Epidermal melanocyte (primary cell): ENCODE results near the gene RPS25.
"Not testable (repeated sequence)": the region's sequence is repeated elsewhere in the genome, so short reads cannot be mapped to it uniquely, and the experiment has no call there.

Experiments
- DNase-seq: peaks from one replicate; pipeline ENCODE4 v3.0.0; 2011; ENCODE audit warnings: low spot score; ENCODE audit not compliant: insufficient read length

Gene RPS25

DNA sequence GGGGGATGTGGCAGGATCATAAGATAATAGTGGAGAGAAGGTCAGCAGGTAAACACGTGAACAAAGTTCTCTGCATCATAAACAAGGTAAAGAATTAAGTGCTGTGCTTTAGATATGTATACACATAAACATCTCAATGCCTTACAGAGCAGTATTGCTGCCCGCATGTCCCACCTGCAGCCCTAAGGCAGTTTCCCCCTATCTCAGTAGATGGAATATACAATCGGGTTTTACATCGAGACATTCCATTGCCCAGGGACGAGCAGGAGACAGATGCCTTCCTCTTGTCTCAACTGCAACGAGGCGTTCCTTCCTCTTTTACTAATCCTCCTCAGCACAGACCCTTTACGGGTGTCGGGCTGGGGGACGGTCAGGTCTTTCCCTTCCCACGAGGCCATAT, 21.3 kb upstream of the RPS25 start:
- DNase-seq: not testable (repeated sequence)

DNA sequence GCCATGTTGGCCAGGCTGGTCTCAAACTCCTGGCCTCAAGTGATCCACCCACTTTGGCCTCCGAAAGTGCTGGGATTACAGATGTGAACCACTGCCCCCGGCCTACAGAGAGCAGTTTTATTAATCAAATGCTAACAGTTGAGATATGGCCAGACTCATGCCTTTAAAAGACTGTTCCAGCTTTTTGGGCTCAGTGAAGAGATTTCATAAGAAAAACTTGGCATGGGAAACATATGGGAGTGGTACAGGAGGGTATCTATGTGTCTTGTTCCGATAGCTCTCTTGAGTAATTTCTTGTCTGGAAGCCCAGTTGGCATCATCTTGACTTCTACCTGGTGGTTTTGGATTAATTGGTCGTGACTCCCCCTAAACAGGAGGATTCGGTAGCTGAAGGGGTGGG, 20.7 kb upstream of the RPS25 start:
- DNase-seq: no peak

- no peak for DNase-seq
Measured at GRCh38 chr11:119034813-119035212, 16.7 kb upstream of the RPS25 start.

DNA sequence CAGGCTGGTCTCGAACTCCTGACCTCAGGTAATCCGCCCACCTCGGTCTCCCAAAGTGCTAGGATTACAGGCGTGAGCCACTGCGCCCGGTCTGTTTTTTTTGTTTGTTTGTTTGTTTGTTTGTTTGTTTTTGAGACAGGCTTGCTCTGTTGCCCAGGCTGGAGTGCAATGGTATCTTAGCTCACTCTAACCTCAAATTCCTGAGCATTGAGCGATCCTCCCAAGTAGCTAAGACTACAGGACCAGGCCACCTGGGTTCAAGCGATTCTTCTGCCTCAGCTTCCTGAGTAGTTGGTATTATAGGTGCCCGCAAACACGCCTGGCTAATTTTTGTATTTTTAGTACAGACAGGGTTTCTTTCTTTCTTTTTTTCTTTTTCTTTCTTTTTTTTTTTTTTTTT, 15.3 kb upstream of the RPS25 start:
- not testable (repeated sequence) for DNase-seq

GRCh38 chr11:119031912-119032280, 13.8 kb upstream of the RPS25 start:
- no peak for DNase-seq

DNA sequence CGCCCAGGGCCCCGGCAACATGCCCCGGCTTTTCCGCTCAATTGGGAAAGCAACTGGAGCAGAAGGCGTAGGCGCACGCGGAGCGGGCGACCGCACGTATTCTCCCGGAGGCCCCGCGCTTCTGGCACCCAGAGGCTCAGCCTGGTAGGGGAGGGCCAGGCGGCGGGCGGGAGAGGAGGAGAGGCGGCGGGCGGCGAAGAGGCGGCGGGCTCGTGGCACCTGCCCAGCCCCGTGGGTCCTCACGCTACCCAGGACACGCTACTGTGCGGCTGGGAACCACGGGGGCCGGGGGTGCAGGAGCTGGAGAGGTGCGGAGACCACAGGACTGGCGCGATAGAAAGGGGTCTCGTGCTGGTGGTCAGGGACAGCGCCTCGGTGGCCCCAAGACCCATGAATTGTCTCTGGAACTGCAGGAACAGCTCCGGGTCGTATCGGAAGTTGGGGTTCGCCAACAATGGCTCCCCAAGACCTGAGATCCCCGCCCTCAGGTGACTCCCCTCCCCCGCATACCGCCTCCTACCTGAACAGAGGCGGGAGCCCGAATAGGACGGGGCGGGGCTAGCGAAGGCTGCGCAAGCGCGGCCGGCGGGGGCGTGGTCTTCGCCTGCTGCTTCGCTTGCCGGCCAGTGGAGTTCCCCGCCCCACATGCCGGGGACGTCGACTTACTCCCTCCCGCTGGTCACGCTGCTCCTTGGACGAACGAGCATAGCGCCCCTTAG, 12.3 kb upstream of the RPS25 start, which contains the start of gene SLC37A4:
Gene SLC37A4, minus strand, starts transcription at position 549 of the 719 bp plus-strand sequence.
- peak; percentile 92 for DNase-seq

- no peak for DNase-seq
Measured at GRCh38 chr11:119030029-119030328, 11.8 kb upstream of the RPS25 start.

DNA sequence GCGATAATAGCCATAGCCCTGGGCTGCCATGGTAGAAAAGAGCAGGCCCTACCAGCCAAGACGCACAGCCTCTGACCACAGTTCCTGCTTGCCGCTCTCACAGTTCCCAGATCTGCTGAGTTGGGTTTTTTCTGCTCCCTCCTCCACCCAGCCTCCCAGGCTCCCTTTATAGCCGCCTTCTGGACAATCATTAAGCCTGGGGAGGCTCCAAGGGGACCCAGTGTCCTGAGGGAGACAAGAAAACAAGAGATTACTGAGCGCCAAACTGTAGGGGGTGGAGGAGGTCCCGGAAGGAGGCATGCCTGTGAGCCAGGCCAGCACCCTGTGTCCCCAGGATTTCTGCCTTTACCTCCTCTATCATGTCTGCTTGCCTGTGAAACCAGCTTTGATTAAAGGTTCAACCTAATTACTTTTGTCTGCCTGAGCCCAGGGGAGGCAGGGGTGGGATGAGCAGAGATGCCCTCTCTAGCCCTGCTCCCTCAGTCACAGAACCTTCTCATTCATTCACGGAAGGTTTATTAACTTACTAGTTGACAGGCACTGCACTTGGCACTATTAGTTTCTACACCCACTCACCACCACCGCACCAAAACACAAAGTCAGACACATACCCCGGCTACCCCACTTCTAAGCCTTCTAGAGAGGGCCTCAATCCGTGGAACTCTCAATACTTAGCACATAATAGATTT, 11.3 kb upstream of the RPS25 start:
- no peak for DNase-seq

DNA sequence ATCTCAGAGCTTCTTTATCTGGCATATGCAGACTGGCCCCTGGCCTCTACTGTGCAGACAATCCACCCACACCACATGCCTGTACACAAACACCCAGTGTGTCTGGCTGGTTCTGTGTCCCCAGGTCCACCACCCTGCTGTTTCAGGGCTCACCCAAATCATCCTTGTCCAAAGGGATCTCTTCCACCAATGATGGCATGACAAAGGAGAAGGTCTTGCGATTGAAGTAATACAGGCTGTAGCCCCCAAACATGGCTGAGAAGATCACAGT, 10.9 kb upstream of the RPS25 start:
- no peak for DNase-seq

DNA sequence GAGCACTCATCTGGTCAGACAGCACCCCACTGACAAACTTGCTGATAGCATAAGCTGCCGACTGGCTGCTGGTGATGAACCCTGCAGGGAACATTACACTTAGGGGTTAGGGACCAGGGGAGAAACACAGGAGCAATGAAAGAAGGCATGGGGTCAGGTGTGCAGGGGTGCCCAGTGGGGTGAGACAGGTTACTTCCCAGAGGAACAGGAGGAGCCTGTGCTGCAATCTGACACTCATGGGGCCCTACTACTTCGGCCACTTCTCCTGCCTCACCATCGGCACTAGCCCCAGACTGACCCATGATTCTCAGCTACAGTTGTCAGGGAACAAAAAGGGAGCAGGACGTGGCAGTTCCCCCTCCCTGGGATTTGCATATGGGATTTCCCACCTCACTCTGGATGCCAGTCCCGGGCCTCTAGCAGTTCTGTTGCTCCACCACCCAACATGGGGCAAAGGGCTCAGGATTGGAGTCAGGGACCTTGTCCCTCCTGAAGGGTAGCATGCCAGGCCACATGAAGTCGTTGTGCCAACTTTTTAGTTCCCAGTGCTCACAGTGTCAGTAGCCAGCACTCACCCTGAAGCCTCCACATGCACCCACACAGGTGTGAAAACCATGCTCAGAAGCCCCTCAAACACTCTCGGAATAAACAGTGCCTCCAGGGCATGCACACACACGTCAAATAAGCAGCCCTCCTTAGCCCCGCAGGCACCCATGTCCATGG, 10.4 kb upstream of the RPS25 start:
- DNase-seq: no peak

DNA sequence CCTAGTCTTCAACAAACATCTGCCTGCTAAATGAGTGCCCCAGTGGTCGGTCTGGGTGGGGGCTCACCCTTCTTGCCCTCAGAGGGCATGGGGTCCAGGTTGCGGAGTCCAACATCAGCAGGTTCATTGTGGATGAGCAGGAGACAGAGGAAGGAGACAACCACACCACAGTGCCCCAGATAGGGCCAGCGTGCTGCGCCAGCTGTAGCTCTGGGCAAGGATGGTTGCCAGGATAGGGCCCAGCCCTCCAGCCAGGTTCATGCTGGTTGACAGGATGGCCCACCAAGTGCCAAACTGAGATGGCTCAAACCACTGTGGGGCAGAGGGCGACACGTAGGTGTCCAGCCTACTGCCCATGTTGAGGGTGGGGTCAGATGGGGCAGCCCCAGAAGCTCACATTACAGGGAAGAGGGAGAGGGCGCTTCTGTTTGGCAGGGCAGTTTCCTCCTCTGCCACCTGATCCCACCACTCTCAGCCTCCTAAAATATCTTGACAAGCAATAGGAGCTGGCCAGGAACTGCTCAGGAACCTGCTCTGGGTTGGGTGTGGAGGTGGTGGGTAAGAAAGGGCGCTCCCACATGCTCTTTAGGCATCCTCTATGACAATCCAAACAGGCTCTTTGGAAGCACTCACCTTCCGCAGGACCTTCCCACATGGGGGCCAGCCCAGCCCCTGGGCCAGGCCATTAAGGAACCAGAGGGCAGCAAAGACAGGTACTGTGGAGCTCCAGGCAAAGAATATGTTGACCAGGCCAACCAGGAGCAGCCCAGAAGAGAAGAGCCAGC, 9.6 kb upstream of the RPS25 start:
- no peak for DNase-seq

GRCh38 chr11:119026970-119027369, 8.8 kb upstream of the RPS25 start:
- no peak for DNase-seq

GRCh38 chr11:119025978-119026766, 8.0 kb upstream of the RPS25 start:
- no peak for DNase-seq

- DNase-seq: no peak
Measured at GRCh38 chr11:119025541-119025940, 7.4 kb upstream of the RPS25 start.

- no peak for DNase-seq
Measured at GRCh38 chr11:119025099-119025473, 6.9 kb upstream of the RPS25 start.

DNA sequence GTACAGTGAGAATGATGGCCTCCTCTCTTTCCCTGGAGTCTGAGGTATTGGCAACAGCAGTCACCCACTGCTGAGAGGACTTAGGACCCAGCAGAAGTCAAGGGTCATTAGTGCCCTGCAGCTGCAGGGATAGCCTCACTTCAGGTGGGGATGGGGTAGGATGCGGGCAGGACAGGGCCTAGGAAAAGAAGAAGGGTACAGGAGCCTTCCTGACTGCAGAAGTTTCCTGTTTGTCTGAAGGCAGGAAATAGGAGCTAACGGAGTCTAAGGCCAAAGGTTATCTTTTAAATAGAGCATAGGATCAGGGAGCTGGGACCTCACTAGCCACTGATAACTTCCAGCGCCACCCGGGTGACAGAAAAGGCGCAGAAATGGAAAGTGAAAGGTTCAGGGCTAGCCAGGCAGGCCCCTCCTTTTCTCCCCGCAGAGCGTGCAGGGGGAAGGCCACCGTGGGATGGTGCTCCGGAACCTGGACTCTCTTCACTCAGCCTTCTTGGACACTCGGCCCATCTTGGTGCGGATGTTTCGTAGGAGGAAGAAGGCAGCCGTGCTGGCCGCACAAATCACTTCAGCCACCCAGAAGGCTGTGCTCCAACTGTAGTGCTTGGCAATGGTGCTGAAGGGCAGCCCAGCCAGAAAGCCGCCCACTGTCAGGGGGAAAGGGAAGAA, 6.4 kb upstream of the RPS25 start:
- DNase-seq: no peak

DNA sequence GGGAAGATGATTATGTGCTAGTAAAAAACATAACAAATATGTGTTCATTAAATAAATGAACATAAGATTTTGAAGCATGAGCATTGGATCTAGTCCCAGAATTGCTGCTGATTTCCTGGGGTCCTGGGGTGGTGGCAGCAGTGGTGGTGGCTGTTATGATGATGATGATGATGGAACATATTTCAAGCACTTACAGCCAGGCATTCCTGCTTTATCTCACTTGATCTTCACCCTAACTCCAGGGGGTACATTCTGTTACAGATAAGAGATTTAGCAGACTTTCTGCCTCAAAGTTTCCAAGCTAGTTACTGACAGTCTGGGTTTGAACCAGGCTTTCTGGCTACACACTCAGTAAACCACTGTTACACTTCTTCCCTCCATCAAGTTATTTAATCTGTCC, 5.6 kb upstream of the RPS25 start:
- no peak for DNase-seq

- DNase-seq: no peak
Measured at GRCh38 chr11:119021631-119022030, 3.5 kb upstream of the RPS25 start.

DNA sequence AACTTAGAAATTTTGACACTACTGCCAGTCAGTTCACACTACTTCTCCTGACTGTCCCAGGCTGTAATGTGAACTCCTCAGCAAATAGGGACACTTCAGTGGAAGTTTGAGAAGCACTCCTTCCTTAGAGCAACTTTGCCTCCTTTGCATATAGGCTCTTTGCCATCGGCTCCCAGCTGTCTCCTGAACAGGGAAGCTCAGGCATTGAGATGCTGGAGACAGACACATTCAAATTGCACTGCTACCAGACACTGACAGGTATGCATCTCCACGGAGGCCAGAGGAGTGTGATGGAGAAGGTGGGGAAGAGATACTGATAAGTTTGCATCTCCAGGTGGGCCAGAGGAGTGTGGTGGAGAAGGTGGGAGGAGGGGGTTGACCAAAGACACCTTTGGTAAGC, 1.9 kb upstream of the RPS25 start:
- DNase-seq: no peak

DNA sequence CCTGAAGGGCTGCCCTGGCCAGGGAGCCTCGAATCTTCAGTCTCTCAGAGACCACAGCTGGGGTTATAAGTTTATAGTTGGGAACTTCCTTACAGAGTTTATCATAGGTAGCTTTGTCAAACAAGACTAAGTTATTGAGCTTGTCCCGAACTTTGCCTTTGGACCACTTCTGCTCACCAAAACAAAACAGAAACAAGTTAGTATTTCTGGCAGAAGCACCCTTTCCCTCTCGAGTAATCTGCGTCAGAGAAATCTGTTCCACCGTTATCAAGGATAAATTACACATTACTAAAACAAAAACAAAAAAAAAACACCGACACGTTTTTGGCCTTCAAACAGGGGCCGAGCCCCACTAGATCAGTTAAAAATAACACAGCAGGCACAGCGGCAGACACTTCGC, 766 bp downstream of the RPS25 start:
- not testable (repeated sequence) for DNase-seq
